Measurements from ENCODE around the gene TBK1. TPM values are rescaled to one million over a fixed set of nuclear protein-coding genes. Genes with fewer than 3 reads are reported as not detected.

Gene TBK1
- total and polyA plus RNA-seq, 7 donors = 11.7 to 30.0 (median 23.5) TPM

- no peaks in the 10 kb centered on the region for H3K27me3 ChIP-seq
- no peaks in the 10 kb centered on the region for H3K4me1 ChIP-seq
- no peaks in the 10 kb centered on the region for H3K9me3 ChIP-seq
- intact Hi-C loops (cut with DNase I) = no loop called here
- no peak overlapping the region for H3K27ac ChIP-seq
- WGBS, 2 donors = 95 to 96% methylated on average over 4 of the region's 4 CpGs
- H3K4me3 ChIP-seq = no peak overlapping the region
- H3K36me3 ChIP-seq = peaks cover 0 to 5% (median 0%) of the 10 kb centered on the region in 4 donors
- DNase-seq = no peak
- TF ChIP-seq POLR2AphosphoS5 (IDR thresholded peaks at IDR 0.05) = no peak
- TF ChIP-seq POLR2A (IDR thresholded peaks at IDR 0.05) = no peak
- no peak for TF ChIP-seq EP300 (IDR thresholded peaks at IDR 0.05)
- TF ChIP-seq, protein P1, sequence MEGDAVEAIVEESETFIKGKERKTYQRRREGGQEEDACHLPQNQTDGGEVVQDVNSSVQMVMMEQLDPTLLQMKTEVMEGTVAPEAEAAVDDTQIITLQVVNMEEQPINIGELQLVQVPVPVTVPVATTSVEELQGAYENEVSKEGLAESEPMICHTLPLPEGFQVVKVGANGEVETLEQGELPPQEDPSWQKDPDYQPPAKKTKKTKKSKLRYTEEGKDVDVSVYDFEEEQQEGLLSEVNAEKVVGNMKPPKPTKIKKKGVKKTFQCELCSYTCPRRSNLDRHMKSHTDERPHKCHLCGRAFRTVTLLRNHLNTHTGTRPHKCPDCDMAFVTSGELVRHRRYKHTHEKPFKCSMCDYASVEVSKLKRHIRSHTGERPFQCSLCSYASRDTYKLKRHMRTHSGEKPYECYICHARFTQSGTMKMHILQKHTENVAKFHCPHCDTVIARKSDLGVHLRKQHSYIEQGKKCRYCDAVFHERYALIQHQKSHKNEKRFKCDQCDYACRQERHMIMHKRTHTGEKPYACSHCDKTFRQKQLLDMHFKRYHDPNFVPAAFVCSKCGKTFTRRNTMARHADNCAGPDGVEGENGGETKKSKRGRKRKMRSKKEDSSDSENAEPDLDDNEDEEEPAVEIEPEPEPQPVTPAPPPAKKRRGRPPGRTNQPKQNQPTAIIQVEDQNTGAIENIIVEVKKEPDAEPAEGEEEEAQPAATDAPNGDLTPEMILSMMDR (IDR thresholded peaks at IDR 0.05) = no peak
Measured at GRCh38 chr12:64506955-64507354, 55.0 kb downstream of the TBK1 start.

DNA sequence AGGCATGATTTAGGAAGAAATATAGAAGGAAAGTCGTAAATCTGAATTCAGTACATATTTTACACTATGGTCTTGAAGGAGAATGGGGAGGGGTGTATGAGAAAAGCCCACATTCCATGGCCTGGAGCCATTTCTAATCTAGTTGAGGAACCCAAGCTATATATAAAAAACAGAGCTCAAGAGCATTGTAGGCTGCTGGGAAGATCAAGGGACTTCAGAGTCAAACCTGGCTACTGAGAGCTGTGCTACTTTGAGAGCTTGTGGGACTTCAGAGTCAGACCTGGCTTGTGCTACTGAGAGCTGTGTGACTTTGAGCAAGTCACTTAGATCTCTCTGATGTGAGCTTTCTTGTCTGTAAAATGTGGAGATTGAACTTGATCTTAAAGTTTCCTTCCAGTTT is 58.7 kb downstream of the TBK1 start:
- Histone ChIP-seq H3K27me3 (no peaks in the 10 kb centered on the region), H3K9me3 (no peaks in the 10 kb centered on the region), H3K36me3 (no peaks in the 10 kb centered on the region), H3K27ac (no peak overlapping the region), H3K4me3 (no peak overlapping the region), H3K4me1 (no peaks in the 10 kb centered on the region)
- TF ChIP-seq, protein P1 (IDR thresholded peaks at IDR 0.05) = no peak
- TF ChIP-seq POLR2A (IDR thresholded peaks at IDR 0.05) = no peak
- no peak for TF ChIP-seq EP300 (IDR thresholded peaks at IDR 0.05)
- TF ChIP-seq POLR2AphosphoS5 (IDR thresholded peaks at IDR 0.05) = no peak
- 89% methylated on average over 1 of the region's 1 CpG for WGBS, 2 donors
- DNase-seq = no peak
- intact Hi-C loops (cut with DNase I) = no loop called here

DNA sequence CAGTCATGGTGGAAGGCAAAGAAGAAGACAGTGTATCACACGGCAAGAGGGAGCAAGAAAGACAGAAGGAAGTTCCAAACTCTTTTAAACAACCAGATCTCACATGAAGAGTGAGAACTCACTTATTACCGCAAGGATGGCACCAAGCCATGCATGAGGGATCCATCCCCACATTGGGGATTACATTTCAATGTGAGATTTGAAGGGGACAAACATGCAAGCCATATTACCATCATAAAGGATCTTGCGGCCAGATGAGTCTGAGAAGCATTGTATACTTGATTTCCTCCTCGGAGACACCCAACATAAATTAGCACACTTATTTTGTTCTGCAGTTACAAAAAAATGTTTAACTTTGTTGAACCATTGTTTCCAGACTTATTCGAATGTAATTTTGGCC is 66.5 kb downstream of the TBK1 start:
- DNase-seq = no peak
- Histone ChIP-seq H3K27ac (no peak overlapping the region), H3K36me3 (no peaks in the 10 kb centered on the region), H3K4me1 (no peaks in the 10 kb centered on the region), H3K4me3 (no peak overlapping the region), H3K9me3 (no peaks in the 10 kb centered on the region), H3K27me3 (no peaks in the 10 kb centered on the region)
- TF ChIP-seq, protein P1 (IDR thresholded peaks at IDR 0.05) = no peak
- TF ChIP-seq POLR2A (IDR thresholded peaks at IDR 0.05) = no peak
- no peak for TF ChIP-seq EP300 (IDR thresholded peaks at IDR 0.05)
- TF ChIP-seq POLR2AphosphoS5 (IDR thresholded peaks at IDR 0.05) = no peak
- WGBS, 2 donors = 93 to 94% methylated on average over 5 of the region's 5 CpGs
- intact Hi-C loops (cut with DNase I) = no loop called here

GRCh38 chr12:64521833-64522232 is 69.9 kb downstream of the TBK1 start:
- no peaks in the 10 kb centered on the region for H3K4me1 ChIP-seq
- intact Hi-C loops (cut with DNase I) = no loop called here
- H3K36me3 ChIP-seq = no peaks in the 10 kb centered on the region
- no peak for TF ChIP-seq POLR2AphosphoS5 (IDR thresholded peaks at IDR 0.05)
- TF ChIP-seq POLR2A (IDR thresholded peaks at IDR 0.05) = no peak
- TF ChIP-seq, protein P1 (IDR thresholded peaks at IDR 0.05) = no peak
- no peak for TF ChIP-seq EP300 (IDR thresholded peaks at IDR 0.05)
- H3K27me3 ChIP-seq = no peaks in the 10 kb centered on the region
- no peak overlapping the region for H3K27ac ChIP-seq
- 81 to 84% methylated on average over 3 of the region's 3 CpGs for WGBS, 2 donors
- DNase-seq = no peak
- no peak overlapping the region for H3K4me3 ChIP-seq
- no peaks in the 10 kb centered on the region for H3K9me3 ChIP-seq

DNA sequence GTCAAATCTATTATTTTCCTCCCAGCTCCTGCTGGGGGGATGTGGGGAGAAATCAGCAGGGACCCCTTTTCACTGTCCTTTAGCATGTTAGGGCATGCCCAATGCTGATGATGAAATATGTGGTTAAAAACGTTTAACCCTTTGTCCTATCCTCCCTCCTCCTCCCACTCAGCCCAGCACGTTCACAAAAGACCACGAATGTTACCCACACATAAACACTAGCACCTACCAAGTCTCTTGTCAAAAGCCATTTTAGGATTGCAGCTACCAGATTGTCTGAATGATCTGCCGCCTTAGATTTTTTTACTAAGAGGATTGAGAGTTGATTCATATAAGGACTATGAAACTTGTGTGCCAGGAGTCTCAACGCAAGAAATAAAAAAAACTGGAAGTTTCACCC is 70.4 kb downstream of the TBK1 start:
- TF ChIP-seq POLR2A (IDR thresholded peaks at IDR 0.05) (no peak), POLR2AphosphoS5 (IDR thresholded peaks at IDR 0.05) (no peak), EP300 (IDR thresholded peaks at IDR 0.05) (no peak)
- TF ChIP-seq, protein P1 (IDR thresholded peaks at IDR 0.05) = no peak
- no peak for DNase-seq
- Histone ChIP-seq H3K9me3 (no peaks in the 10 kb centered on the region), H3K4me1 (no peaks in the 10 kb centered on the region), H3K4me3 (no peak overlapping the region), H3K27me3 (no peaks in the 10 kb centered on the region), H3K36me3 (no peaks in the 10 kb centered on the region), H3K27ac (no peak overlapping the region)
- intact Hi-C loops (cut with DNase I) = no loop called here
- WGBS, 2 donors = 42 to 43% methylated on average over 5 of the region's 5 CpGs
